NCI-H524 (cell line): Measurements from ENCODE around the gene RBMS3.
"Not testable (repeated sequence)": the region's sequence is repeated elsewhere in the genome, so short reads cannot be mapped to it uniquely, and the experiment has no call there.

Source experiments
- DNase-seq, 2 experiments: peaks; one replicate each; lab custom pipeline; 2025; lab: John Stamatoyannopoulos, UW

Gene RBMS3

DNA sequence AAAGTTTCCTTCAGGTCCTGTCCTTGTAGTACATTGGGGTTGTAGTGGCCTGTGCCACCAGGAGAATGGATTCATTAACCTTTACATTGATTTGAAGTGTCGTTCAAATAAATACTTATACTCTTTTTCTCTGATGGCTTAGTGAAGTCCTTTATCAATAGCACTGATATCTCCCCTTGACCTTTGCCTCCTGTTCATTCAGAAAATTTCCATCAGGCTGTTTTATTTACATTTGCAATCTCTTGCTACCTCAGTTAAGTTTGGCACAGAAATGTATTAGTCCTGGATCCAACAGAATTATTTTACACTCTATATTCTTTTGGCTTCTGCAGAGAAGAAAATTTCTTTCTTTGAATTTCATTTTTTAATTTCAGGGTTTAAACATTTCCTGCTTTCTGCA is 497.0 kb downstream of the RBMS3 start:
- DNase-seq: no peak

DNA sequence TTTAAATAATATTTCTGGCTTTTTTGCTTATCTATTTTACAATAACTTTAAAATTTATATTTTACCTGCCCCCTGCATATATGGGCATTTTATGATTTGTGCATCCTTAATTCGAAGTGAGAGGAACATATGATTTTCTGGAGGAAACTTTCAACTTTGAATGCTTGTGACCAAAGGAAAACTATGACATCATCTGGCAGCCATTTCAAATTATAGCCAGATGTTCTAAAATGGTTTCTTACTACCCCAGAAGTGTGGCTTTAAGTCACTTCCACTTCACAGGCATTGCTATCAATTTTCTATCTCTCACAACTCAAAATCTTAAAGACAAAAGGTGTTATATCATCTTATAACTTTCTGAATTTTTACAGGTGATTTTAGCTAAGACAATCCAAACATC is 508.8 kb downstream of the RBMS3 start:
- DNase-seq: no peak

DNA sequence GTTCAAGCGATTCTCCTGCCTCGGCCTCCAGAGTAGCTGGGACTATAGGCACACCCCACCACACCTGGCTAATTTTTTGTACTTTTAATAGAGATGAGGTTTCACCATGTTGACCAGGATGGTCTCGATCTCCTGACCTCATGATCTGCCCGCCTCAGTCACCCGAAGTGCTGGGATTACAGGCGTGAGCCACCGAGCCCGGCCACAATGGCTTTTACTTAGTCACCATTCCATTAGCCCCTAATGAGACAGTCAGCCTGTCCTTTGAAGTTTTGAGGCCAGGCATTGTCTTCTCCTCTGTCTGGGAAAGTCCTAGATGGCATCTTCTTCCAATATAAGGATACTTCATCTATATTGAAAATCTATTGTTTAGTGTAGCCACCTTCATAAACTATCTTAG is 515.9 kb downstream of the RBMS3 start:
- no peak for DNase-seq

DNA sequence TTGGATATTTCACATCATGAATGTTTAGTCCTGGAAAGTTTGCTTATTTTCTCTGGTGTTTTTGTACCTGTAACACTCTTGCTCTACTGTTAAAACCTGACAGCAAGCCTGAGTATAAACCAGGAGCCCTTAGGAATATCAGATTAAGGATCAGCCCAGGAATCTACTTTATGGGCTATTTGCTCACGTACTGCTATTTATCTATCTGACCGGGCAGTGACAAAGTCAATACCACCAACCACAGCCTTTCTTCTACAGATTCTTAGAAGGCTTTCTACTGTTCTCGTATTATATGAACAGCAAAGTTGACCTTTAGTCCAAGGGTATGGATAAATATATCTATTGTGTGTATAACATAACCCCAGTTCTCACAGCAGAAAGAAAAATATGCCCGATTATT is 521.2 kb downstream of the RBMS3 start:
- no peak for DNase-seq

DNA sequence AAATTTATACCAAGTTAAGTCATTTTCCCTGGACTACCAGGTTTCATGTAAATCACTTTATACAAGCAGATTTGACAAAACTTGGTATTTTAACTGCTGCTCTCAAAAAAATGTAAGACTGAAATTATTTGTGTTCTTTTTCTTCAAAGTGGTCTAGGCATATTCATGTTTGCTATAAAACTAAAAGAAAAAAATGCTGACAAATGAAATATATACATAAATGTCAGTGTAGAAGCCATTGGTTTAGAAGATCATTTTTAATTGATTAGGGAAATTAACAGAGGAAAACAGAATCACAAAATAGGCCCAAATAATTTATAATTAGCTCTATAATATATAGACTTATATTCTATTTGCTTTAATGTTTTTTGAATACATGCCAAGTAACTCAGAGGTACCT is 523.2 kb downstream of the RBMS3 start:
- no peak for DNase-seq

DNA sequence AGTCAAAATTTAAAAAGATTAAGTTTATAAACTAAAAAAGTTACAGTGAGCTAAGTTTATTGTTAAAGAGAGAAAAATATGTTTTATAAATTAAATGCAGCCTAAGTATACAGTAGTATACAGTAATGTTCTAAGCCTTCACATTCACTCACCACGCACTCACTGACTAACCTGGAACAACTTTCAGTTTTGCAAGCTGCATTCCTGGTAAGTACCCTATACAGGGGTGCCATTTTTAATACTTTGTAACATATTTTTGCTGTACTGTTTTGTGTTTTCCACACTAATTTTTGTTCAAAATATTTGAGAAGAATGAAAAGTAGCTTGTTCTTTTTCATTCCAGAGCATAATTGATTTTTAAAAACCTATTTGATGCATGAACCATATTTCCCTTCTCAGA is 524.9 kb downstream of the RBMS3 start:
- DNase-seq: no peak

DNA sequence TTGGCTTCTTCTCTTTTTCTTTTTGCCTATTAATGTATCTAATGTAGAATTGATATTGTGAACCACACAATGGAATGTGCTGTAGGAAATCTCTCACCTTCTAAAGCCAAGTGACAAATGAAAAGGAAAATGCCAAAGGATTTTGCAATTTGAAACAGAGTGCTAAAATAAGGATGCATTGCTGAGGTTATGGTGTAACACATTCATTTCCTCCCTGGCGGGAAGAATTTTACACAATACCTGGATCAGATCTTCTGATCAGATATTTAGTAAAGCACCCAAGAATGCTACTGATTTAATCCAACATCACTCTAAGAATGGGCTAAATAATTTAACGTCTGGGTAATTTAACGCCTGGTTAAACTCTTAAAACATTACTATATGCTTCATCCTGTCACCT is 527.5 kb downstream of the RBMS3 start:
- not testable (repeated sequence) for DNase-seq

DNA sequence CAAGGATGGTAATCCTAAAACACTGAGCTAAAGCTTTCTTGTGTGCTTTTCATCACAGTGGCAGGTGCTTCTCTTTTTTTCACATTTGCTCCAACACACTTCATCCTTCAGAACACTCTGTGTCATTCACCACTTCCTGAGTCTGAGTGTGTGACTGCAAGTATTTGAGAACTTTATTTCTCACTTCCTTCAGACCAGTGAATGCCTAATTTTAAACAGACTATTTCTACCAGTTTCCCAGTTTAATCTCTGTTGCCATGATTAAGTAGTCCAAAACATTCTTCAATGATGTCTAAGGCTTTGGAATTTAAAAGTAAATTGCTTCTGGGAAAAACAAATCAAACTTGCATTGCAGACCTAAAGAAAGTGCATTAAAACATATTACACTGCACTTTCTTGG is 541.2 kb downstream of the RBMS3 start:
- no peak for DNase-seq

DNA sequence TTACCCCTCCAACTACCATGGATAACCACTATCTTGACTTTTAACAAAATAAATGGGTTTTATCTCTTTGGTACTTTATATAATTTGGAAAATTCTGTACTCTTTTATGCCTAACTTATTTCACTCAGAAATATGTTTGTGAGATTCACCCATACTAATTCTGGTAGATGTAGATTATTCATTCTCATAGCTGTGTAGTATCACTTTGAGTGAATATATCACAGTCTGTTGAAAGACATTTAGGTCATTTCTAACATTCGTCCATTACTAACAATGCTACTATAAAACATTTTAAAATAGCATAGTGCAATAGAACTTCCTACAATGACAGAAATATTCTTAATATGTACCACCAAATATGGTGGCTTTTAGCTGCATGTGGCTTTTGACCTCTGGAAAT is 542.4 kb downstream of the RBMS3 start:
- no peak for DNase-seq

DNA sequence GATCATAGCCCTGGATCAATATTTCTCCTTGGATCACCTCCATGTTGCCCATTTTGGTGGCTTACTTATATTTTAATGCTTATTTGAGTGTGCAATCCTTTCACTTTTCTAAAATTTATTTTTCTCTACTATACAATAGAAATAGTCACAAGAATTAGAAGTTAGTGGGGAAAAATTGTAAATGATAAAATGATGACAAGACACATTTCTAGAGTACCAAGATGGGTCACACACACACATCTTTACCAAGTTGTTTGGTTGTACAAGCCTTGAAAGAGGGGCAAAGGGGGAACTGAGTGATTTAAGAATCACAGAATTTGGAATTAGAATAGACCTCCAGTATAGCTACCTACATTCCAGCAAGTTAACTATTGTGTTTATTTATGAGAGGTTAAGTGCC is 545.8 kb downstream of the RBMS3 start:
- no peak for DNase-seq

DNA sequence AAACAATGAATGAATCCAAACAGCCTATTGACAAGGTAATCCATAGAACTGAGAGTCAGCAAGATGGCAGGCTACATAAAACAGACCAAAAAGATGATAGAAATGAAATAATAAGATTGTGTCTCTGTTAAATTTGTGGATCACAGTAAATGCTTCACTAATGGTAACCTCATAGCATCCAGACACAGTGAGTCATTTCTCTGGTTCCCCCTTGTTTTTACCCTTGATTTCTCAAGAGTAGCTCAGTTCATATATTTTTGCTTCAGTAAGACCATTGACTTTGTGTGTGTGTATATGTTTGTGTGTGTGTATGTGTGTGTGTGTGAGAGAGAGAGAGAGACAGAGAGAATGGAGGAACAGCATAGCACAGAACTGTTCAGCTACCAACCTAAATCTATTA is 546.9 kb downstream of the RBMS3 start:
- no peak for DNase-seq

DNA sequence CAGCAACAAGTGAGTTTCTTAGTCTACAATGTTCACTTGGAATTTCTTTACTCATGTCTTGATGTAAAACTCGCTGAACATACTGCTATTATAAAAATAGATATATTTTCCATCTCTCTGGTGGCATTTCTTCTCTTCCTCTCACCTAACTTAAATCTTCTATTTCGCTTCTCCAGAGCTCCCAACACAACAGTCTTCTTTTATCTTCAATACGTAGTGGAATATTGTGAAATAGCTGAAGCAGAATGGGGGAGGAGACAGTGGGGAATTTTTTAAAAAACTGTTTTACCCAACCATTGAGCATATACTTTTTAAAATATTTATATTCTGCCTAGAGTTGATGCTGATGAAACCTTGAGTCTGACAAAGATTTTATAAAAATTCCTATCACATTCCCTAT is 548.5 kb downstream of the RBMS3 start:
- DNase-seq: no peak

DNA sequence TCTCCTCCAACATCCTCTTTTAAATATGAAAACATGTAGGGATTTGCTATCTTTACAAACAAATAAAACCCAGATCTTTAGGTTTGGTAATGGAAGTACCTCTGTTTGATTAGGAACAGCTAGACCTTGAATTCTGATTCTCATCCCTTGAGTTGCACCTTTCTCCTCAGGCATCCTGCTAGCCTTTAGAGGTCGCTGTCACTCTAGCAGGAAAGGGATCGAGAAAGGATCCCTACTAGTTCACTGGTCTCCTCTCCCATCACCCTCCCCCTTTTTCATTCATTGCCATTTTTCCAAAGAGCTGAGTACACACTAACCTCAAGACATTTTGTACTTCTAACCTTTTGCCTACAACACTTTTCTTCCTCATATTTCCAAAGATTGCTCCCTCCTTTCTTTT is 569.8 kb downstream of the RBMS3 start:
- DNase-seq: no peak

DNA sequence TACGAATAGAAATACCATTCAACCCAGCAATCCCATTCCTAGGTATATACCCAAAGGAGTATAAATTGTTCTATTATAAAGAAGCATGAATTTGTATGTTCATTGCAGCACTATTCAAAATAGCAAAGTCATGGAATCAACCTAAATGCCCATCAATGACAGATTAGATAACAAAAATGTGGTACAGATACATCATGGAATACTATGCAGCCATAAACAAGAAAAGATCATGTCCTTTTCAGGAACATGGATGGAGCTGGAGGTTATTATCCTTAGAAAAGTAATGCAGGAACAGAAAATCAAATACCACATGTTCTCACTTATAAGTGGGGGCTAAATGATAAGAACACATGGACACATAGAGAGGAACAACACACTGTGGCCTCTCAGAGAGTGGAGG is 571.9 kb downstream of the RBMS3 start:
- DNase-seq: no peak

DNA sequence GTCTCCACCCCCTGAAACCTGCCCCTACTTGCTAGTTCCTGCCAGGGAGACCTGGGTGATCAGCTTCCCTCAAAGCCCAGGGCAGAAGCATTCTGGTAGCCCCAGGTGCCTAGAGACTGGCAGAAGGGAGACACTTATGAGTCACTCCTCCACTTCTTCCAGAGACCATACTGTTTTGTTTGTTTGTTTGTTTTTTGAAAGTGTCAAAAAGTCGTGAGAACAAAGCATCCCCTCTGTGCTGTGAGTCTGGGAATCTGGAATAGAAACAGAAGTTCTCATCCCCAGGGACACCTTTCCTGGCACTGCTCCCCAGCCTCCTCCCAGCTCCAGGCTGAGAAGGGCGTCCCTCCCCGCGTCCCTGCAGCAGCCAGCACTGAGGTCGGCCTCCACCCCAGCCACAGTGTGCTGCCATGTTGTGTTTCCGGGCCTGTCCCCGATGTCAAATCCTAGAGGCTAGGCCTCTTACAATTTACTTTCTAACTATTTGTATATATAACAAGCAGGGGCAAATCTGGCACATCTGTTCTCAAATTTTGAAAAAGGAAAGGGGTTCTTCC is 573.0 kb downstream of the RBMS3 start:
- DNase-seq: no peak

DNA sequence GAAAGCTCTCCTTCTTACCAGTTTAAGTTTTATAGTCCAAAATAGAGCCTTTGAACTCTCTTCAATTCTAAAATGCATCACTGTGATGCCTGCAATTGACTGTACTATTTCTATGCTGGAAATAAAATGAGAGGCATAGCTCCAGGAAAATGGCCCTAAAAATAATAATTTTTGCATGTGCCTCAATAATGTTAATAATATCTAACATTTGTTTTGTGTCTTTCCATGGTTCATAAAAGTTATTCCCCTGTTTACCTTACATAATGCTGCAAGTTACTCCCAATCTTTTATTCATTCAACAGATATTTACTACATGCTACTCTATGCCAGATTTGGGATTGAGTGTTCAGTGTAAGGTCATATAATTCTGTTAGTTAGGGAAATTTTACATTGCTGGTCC is 574.0 kb downstream of the RBMS3 start:
- DNase-seq: no peak

DNA sequence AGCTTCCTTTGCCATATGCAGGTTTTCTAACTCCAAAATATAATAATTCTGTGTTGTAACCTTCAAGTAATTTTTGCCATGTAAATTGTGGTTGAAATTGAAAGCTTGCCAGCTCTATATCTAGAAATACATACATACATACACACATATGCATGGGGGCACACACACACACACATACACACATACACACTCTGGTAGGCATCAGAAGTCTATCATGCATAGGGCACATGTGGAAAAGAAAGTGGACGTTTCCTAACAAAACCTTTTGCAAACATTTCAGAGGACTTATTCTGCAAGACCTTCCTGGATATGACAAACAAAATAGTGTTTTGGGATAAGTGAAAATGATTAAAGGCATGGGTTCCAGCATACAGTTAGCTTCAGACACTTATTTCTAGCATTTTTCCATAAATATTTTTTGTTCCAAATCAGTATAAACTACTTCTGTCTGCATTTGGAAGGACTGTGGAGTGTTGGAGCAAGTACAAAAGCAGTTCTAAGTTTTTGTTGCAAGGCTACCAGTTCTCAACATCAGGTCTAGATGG is 578.9 kb downstream of the RBMS3 start:
- DNase-seq: no peak

DNA sequence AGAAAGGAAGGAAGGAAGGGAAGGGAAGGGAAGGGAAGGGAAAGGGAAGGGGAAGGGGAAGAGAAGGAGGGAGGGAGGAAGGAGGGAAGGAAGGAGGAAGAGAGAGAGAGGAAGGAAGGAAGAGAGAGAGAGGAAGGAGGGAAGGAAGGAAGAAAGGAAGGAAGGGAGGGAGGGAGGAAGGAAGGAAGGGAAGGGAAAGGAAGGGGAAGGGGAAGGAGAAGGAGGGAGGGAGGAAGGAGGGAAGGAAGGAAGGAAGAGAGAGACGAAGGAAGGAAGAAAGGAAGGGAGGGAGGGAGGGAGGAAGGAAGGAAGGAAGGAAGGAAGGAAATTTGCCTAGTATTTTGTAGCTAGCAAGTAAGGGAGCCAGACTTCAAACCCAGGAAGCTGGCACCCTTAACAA is 583.9 kb downstream of the RBMS3 start:
- no peak for DNase-seq

DNA sequence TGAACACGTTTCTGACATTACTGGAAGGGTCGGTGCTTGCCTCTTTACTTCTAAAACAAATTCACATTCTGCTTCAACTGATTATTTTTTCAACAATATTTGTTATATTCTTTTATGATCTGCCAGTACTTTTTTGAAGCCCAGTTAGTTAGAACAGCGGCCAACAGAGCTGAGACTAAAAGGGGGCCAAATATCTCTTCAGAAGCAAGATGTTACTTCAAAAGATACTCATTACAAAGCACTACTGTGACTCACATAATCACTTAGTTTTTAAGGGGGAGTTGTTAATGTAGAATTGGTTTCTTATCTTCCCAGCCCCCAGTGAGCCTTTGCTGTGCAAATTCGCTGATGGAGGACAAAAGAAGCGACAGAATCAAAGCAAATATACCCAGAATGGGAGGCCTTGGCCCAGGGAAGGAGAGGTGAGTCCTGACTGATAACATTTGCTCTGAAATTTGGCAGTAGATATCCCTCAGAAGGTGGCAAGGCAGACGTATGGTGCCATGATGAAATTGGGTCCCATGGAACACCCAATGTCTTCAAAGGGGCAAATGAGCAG is 587.8 kb downstream of the RBMS3 start:
- DNase-seq: no peak

DNA sequence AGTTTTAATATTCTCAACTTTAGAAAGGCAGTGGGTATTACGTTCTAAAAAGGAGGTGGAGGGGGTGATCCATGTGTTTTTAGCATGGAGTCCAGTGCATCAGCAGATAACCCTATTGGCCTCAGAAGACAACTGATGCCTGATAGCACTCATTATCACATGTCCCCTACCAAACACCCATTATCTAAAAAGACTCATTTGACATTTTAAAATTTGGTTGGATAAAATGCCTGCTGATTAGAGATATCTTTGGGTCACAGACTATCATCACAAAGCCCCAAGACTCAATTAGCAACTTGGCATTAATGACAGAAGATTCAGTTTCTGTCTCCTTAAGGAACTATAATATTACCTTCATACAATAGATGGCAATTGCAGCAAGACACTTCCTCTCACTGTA is 589.3 kb downstream of the RBMS3 start:
- DNase-seq: no peak

DNA sequence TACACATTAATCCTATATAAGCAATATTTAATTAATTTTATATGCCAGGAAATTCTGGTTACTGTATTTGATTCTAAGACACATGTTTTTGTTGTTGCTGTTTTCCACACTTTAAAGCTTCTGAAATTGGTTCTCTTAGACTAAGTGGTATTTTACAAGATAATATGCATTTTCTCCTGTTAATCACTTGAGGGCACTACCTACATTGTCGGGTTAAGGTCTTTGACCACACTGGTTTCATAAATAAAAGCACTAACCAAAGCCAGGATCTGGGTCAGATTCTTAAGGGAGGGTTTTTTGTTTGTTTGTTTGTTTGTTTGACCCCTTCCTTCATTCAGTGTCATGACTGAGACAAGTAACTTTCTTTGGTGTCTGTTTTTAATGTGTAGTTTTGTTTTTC is 590.2 kb downstream of the RBMS3 start:
- DNase-seq: no peak

DNA sequence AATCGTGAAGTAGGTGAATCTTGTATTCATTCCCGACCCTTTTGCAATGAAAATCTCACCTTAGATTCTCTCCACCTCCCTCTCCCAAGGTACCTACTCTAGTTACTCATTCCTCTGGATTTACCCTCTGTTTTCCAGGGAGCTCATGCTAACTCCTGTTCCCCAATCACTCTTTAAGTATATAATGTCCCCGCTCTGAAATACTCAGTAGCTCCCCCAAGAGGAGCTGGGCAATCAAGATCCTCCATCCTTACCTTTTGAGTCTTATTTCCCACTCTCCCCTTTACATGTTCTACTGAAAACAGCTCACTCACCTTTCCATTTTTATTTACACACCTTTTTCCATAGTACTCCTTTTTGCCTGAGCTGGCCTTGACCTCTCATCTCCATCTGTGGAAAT is 599.9 kb downstream of the RBMS3 start:
- no peak for DNase-seq

DNA sequence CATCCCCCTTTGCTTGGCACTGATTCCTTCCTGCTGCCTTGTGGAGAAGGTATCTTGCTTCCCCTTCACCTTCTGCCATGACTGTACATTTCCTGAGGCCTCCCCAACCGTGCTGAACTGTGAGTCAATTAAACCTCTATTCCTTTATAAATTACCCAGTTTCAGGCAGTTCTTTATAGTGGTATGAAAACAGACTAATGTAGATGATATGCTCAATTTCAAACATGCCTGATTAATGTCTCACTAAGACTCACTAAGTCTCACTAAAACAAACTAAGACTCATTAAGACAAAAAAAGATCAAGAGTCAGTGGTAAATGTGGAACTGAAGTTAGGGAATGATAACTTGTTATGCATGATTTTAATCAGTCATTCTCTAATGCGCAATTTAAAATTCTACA is 606.6 kb downstream of the RBMS3 start:
- no peak for DNase-seq

DNA sequence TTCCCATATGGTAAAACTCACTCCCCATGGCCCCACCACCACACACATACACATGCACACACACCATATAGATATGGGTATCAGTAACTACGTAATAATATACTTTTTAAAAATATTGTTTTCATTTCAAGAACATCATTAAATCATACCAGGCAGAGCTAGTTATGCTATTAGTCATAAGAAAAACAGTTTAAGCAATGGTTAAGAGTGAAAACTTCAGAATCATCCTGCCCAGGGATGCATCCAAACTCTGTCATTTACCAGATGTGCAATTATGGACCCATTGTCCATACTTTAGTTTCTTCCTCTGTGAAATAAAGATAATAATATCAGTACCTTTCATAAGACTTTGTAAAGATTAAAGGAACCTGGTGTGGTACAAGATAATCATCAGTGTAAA is 608.3 kb downstream of the RBMS3 start:
- DNase-seq: no peak
